Stimulated activated naive CD8-positive, alpha-beta T cell treated with anti-CD3 and anti-CD28 coated beads, Interleukin-15, Interleukin-2, amounts not matched to agents 100 U/mL and 50 U/mL, for 24 hours (primary cell): Measurements from ENCODE around the gene CAMK1.

Source experiments
- ATAC-seq: fragments of 150-1000 bp; cut with Tn5 transposase; one replicate; pipeline ENCODE4 v1.10.0; 2021
- DNase-seq: peaks from one replicate; pipeline ENCODE4 v3.0.0; 2021

The CAMK1 gene

DNA sequence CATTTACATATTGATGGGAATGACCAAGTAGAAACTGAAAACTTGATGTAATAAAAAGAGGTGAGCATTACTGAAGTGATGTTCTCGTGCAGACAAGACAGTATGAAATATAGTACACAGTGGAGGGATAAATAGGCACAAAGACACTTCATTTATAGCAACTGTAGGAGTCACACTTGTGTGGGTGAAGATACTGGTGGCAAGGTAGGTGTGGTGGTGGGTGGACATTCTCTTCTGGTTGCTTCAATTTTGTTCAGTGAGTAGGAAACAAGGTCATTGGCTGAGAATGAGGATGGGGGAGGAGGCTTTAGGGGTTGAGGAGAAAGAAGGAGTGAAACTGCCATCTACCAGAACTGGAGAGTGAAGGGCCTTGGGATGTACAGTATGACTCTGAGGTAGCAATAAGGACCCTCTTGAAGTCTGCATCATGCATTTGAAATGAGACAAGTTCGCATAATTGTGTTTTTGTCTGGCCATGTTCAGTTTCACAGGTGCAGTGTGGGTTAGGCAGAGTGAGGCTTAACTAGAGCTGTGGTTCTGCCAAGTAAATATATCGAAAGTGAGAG is 59.5 kb downstream of the CAMK1 start:
- DNase-seq (no peak), ATAC-seq (no peak)
